Fibroblast of pulmonary artery (primary cell): ENCODE results near the gene KIAA1755.
A peak's percentile ranks its signal among the peaks of the same experiment; 100 is the strongest.

Experiments
- DNase-seq: peaks from one replicate; pipeline ENCODE4 v3.0.0-alpha.2; 2010; ENCODE audit warnings: low read depth
- H3K4me3 ChIP-seq: replicated peaks from 2 replicates; pipeline ENCODE4 v1.5.1; 2011; ENCODE audit warnings: low read depth, mild to moderate bottlenecking, control low read depth, low read length, moderate library complexity
- TF ChIP-seq, protein P1 (sequence below): IDR thresholded peaks from 2 replicates; pipeline ENCODE4 v1.5.1; 2011; ENCODE audit warnings: mild to moderate bottlenecking, control low read depth, low read length, inconsistent platforms; ENCODE audit errors: missing control alignments

The KIAA1755 gene

DNA sequence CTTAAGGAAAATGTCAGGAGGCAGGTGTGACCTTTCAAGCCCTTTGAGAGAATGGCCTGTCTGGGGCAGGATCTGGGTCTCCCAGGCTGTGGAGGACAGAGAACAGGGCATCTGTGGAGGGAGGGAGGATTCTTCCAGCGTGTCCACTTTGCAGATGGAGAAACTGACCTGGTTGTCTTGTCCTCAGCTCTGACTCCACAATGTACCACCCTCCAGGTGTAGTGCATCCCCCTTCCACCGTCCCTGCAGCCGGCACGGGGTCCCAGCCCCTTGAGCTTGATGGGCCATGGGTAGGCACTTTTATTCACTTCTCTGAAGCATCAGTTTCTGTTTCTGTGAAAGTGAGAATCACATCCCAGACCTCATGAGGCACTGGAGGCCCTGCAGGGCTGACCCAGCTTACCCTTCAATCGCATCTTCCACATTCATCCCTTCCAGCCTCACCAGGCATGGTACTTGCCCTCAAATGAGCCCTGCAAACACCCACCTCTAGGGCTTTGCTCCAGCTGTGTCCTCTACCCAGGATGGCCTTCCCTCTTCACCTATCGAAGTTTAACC is 90.8 kb downstream of the KIAA1755 start:
- TF ChIP-seq, protein P1, sequence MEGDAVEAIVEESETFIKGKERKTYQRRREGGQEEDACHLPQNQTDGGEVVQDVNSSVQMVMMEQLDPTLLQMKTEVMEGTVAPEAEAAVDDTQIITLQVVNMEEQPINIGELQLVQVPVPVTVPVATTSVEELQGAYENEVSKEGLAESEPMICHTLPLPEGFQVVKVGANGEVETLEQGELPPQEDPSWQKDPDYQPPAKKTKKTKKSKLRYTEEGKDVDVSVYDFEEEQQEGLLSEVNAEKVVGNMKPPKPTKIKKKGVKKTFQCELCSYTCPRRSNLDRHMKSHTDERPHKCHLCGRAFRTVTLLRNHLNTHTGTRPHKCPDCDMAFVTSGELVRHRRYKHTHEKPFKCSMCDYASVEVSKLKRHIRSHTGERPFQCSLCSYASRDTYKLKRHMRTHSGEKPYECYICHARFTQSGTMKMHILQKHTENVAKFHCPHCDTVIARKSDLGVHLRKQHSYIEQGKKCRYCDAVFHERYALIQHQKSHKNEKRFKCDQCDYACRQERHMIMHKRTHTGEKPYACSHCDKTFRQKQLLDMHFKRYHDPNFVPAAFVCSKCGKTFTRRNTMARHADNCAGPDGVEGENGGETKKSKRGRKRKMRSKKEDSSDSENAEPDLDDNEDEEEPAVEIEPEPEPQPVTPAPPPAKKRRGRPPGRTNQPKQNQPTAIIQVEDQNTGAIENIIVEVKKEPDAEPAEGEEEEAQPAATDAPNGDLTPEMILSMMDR, result no peak
- DNase-seq, result no peak
- no peak overlapping the region for H3K4me3 ChIP-seq

DNA sequence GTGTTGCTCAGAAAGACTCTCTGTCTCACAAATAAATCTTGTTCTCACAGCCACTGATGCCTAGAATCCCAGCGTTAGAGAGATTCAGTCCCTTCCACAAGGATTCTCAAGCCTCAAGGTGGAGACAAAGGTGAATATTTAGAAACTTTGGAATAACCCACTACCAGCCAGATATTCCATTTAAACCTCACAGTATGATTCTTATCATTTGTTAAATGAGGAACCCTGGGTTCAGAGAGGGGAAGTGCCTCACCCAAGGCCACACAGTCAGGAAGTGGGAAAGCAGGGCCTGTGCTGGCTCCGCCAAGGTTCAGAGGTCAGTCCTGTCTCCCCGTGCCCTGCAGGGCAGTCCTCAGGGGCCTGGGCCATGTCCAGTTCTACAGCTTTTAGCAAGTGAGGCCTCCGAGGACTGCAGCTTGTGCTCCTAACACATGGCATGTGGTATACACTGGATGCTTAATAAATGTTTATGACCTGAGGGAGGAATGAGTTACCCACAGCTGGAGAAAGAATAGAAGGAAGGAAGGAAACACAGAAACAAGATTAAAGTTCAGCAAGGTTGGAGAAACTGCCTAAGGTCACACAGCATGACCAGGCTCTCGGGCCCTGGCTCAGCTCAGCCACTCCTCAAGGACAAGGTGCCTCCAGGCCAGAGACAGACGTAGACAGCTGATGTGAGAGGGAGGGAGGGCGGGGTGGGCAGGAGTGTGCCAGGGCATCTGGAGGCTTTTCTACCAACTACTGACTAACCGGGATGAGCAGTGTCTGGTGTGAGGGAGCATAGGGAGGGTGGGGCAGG is 91.5 kb downstream of the KIAA1755 start:
- TF ChIP-seq, protein P1, result no peak
- H3K4me3 ChIP-seq, result no peak overlapping the region

DNA sequence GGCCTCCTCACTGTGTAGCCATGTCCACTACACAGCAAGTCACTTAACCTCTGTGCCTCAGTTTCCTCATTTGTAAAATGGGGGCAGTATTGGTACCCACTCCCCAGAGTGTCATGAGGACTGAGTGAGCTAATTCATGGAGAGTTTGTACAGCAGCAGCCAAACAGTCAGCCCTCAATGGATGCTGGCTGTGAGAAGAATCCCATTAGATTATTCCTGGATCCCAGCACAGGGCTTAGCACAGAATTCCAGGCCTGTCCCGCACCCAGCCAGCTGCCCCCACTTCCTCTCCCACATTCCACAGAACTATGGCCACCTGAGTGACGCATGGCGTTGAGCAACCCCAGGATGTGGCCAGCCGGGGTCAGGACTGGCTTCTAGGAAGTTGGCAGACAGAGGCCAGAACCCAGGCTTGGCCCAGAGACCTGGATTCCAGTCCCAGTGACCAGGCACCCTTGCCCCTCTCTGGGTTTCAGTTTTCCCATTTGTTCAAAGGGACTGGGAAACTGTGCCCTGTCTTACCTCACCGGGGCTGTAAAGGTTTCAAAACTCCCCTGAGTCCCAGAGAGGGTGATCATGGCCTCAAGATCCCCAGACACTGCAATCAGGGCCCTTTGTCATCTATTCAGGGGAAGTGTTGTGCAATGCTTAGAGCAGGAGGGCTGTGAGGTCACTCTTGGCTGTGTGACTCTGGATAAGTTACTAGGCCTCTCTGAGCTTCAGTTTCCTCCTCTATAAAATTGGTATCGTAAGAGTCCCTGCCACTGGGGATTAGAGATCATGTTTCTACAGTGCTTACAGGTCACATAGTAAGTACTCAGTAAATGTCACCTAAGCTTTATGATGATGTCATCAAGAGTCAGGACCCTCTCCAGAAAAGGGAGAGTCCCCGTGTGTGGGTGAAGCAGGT is 92.4 kb downstream of the KIAA1755 start:
- DNase-seq, result peak; percentile 96
- TF ChIP-seq, protein P1, result no peak

More for the DNA sequence above, 91.5 kb downstream of the KIAA1755 start:
- DNase-seq, result no peak

DNA sequence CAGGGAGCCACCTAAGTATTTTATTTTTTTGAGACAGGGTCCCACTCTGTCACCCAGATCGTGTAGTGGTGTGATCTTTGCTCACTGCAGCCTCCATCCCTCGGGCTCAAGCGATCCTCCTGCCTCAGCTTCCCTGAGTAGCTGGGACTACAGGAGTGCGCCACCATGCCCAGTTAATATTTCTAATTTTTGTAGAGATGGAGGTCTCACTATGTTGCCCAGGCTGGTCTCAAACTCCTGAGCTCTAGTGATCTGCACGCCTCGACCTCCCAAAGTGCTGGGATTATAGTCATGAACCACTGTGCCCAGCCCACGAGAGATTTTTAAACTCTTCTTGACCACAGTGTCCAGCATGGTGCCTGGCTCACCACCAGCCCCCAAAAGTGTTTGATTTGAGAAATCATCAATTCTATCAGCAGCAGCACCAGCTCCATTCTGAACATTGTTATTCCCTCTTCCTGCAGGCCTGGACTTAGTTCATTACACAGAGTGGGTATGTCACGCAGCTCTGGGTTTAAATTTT is 93.1 kb downstream of the KIAA1755 start:
- H3K4me3 ChIP-seq, result no peak overlapping the region
- no peak for DNase-seq
- TF ChIP-seq, protein P1, result no peak

More for the DNA sequence above, 92.4 kb downstream of the KIAA1755 start:
- H3K4me3 ChIP-seq, result no peak overlapping the region

DNA sequence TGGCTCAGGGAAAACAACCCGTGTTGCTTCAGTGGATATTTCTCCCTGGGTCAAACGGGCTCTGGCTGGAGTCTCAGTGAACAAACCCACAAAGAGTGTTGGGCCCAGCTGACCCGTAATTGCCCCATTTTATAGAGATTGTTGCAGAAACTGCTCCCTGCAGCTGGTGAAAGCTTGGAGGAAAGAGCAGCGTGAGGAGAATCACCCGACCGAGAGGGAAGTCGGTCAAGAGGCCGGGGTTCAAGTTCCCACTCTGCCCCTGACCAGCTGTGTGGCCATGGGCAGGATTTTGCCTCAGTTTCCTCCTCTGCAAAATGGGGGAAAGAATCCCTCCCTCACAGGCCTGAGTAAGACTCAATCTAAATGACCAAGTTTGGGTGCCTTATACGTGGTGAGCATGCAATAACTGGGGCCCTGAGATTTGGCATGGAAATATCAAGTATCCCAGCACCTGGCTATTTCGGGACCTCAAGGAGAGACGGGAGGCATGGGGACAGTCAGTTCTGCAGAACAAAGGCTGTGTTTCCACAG is 93.8 kb downstream of the KIAA1755 start:
- no peak for DNase-seq
- TF ChIP-seq, protein P1, result no peak
- H3K4me3 ChIP-seq, result no peak overlapping the region

DNA sequence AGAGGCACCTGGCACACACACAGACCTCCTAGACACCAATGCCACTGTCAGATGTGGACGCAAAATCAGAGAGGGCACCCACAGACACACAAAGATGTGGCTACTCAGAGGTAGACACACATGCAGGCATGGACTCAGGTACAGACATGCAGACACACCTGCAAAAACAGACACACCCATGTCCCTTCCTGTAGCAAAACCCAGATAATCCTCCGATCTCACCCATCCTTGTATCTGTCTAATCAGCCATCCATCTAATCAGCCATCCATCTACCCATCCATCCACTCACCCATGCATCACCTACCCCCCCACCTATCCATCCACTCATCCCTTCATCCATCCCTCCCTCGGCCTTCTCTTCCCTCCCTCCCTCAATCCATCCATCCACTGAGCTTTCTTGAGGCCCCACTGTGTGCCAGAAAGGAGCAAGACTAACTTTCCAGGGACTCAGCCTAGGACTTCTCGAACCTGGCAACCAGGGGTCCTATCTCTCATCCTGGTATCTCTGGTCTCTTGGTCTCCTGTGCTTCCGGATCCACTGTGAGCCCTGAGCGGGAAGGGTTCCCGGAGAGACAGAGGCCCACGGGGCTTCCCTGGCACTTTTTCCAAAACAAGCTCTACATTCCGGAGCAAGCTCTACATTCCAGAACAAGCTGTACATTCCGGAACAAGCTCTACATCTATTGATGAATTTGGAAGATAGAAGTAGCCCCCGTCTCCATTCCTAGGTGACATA is 94.4 kb downstream of the KIAA1755 start:
- TF ChIP-seq, protein P1, result no peak
- DNase-seq, result peak; percentile 56
- no peak overlapping the region for H3K4me3 ChIP-seq
